Stimulated activated naive CD4-positive, alpha-beta T cell treated with Interleukin-2 at 50 U/mL for 16 hours (primary cell): Measurements from ENCODE around the gene EPHA4.

ENCODE experiments used
- DNase-seq: peaks from one replicate; lab custom pipeline; 2025; lab: John Stamatoyannopoulos, UW

Gene EPHA4

GRCh38 chr2:221442128-221442527 is 130.0 kb downstream of the EPHA4 start:
- DNase-seq = no peak

- no peak for DNase-seq
Observed at GRCh38 chr2:221439761-221440479, 132.2 kb downstream of the EPHA4 start.

- DNase-seq = no peak
Observed at GRCh38 chr2:221437056-221437455, 135.0 kb downstream of the EPHA4 start.

- DNase-seq = no peak
Observed at GRCh38 chr2:221435171-221435570, 136.9 kb downstream of the EPHA4 start.

- no peak for DNase-seq
Observed at GRCh38 chr2:221434142-221434541, 138.0 kb downstream of the EPHA4 start.

GRCh38 chr2:221431477-221431876 is 140.6 kb downstream of the EPHA4 start:
- DNase-seq = no peak

GRCh38 chr2:221429741-221430491 is 142.2 kb downstream of the EPHA4 start:
- no peak for DNase-seq

GRCh38 chr2:221428896-221429295 is 143.2 kb downstream of the EPHA4 start:
- no peak for DNase-seq

GRCh38 chr2:221426929-221427328 is 145.2 kb downstream of the EPHA4 start:
- no peak for DNase-seq

GRCh38 chr2:221425891-221426290 is 146.2 kb downstream of the EPHA4 start:
- DNase-seq = no peak

GRCh38 chr2:221425353-221425752 is 146.8 kb downstream of the EPHA4 start:
- no peak for DNase-seq

GRCh38 chr2:221423210-221423804 is 148.8 kb downstream of the EPHA4 start:
- no peak for DNase-seq

- DNase-seq = no peak
Observed at GRCh38 chr2:221422516-221423209, 149.4 kb downstream of the EPHA4 start.

GRCh38 chr2:221420245-221420644 is 151.9 kb downstream of the EPHA4 start:
- DNase-seq = no peak

- DNase-seq = no peak
Observed at GRCh38 chr2:221415789-221416188, 156.3 kb downstream of the EPHA4 start.

GRCh38 chr2:221412978-221413377 is 159.1 kb downstream of the EPHA4 start:
- DNase-seq = no peak

GRCh38 chr2:221410487-221410886 is 161.6 kb downstream of the EPHA4 start:
- no peak for DNase-seq

- DNase-seq = no peak
Observed at GRCh38 chr2:221407765-221408164, 164.3 kb downstream of the EPHA4 start.

- DNase-seq = no peak
Observed at GRCh38 chr2:221405521-221405920, 166.6 kb downstream of the EPHA4 start.

GRCh38 chr2:221402072-221402471 is 170.0 kb downstream of the EPHA4 start:
- no peak for DNase-seq

- DNase-seq = no peak
Observed at GRCh38 chr2:221400411-221400810, 171.7 kb downstream of the EPHA4 start.

- no peak for DNase-seq
Observed at GRCh38 chr2:221399183-221399582, 172.9 kb downstream of the EPHA4 start.

GRCh38 chr2:221397187-221397586 is 174.9 kb downstream of the EPHA4 start:
- no peak for DNase-seq
